HG03432 (cell line): Measurements from ENCODE around the gene HSPBAP1.
A peak's percentile ranks its signal among the peaks of the same experiment; 100 is the strongest.

Experiments
- ATAC-seq: cut with Tn5 transposase; IDR thresholded peaks from one replicate; pipeline ENCODE4 v1.9.1; 2021; ENCODE audit warnings: mild to moderate bottlenecking, moderate library complexity; ENCODE audit not compliant: unreplicated experiment

HSPBAP1 gene, protein sequence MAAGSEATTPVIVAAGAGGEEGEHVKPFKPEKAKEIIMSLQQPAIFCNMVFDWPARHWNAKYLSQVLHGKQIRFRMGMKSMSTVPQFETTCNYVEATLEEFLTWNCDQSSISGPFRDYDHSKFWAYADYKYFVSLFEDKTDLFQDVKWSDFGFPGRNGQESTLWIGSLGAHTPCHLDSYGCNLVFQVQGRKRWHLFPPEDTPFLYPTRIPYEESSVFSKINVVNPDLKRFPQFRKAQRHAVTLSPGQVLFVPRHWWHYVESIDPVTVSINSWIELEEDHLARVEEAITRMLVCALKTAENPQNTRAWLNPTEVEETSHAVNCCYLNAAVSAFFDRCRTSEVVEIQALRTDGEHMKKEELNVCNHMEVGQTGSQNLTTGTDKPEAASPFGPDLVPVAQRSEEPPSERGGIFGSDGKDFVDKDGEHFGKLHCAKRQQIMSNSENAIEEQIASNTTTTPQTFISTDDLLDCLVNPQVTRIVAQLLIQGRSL

DNA sequence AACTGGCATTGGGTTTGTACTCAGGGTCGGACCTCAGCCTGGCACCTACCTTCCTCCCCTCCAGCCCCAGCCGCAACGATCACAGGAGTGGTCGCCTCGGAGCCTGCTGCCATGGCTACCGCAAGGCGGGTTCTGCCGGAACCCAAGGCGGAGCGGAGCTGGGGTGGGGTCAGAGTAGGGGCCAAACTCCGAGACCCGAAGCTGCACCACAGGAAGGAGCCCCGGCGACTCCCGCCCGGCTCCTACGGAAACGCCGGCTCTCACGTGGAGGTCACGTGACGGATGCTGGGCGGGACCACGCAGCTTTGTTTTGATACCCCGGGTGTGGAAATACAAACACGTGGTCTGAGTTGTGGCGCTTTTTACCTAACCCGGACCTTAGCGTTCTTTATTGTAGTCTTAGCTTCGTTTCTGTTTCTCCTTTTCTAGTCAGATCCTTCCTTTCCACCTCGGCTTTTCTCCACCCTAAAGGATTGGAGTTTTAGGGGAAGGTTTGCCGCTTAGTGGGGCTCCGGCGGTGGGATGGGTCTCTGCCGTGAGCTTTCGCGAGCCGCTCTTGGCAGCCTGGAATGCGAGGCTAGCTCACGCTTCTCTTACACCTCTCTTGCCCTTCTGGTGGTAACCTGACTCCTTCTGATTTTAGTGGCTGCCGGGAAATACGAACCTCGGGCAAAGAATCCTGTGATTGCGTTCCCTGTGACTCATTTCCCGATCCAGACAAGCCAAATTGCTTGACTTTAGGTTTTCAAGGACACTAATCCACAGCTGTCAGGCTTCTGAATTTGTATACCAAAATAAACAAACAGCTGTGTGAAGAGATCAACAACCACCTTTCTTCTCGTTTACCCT is at the start of gene HSPBAP1:
Gene HSPBAP1, minus strand, starts transcription at position 264 of the 849 bp plus-strand sequence. Its CDS starts 151 bp downstream, at position 113.
- ATAC-seq: peak; percentile 70

DNA sequence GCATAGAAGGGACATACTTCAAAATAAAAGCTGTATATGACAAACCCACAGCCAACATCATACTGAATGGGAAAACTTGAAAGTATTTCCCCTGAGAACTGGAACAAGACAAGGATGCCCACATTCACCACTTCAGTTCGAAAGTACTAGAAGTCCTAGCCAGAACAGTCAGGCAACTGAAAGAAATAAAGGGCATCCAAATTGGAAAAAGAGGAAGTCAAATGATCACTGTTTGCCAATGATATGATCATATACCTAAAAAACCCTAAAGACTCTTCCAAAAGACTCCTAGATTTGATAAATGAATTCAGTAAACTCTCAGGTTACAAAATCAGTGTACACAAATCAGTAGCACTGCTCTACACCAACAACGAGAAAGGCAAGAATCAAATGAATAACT is 42.0 kb upstream of the HSPBAP1 start:
- no peak for ATAC-seq

DNA sequence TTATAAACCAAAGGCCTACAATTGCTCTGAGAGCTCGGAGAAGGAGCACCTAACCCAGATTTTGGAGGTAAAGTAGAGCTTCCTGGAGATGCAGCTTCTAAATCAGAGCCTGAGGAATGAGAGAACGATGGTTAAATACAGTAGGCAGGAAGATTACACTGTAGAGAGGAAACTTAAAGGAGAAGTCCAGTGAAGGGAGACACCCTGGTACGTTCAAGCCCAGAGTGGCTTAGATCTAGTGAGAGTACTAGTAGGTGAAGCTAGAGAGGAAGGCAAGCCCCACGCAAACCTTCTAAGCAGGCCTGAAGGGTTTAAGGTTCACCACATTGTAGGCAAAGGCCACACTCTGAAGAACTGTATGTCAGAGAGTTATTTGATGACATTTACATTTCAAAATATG is 34.6 kb upstream of the HSPBAP1 start:
- ATAC-seq: no peak

DNA sequence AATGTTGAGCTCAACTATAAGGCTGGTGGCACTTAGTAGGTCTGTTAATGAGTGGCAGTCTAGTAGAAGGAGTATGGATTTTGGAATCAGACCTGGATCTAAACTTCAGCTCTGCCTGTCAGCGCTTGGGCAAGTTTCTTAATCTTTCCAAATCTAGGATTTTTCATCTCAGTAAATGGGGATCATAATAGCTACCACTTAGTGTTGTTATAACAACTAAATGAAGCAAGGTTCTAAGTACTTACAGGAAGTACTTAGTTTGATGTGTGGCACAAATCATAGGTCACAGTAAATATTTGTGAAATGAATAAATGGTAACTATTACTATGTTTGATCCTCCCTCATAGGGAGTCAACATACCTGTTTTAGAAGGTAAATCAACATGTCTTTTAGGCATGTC is 32.6 kb upstream of the HSPBAP1 start:
- ATAC-seq: no peak

DNA sequence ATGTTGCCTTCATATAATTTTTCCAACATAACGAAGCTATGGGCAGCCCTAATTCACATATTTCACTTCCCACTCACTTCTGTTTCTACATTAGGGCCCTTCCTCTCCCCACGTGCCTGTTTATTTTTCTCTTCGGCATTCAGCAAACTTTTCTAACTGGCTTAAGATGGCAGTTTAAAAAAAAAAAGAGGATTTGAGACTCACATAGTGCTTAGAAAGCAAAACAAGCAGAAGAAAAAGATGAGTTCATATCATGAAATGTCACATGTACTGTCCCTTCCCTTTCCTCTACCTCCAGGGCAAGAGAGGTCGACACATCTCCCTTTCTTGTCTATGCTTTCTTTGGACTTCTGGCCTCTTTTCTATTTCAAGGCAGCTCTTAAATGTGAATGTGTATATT is 31.8 kb upstream of the HSPBAP1 start:
- ATAC-seq: no peak

DNA sequence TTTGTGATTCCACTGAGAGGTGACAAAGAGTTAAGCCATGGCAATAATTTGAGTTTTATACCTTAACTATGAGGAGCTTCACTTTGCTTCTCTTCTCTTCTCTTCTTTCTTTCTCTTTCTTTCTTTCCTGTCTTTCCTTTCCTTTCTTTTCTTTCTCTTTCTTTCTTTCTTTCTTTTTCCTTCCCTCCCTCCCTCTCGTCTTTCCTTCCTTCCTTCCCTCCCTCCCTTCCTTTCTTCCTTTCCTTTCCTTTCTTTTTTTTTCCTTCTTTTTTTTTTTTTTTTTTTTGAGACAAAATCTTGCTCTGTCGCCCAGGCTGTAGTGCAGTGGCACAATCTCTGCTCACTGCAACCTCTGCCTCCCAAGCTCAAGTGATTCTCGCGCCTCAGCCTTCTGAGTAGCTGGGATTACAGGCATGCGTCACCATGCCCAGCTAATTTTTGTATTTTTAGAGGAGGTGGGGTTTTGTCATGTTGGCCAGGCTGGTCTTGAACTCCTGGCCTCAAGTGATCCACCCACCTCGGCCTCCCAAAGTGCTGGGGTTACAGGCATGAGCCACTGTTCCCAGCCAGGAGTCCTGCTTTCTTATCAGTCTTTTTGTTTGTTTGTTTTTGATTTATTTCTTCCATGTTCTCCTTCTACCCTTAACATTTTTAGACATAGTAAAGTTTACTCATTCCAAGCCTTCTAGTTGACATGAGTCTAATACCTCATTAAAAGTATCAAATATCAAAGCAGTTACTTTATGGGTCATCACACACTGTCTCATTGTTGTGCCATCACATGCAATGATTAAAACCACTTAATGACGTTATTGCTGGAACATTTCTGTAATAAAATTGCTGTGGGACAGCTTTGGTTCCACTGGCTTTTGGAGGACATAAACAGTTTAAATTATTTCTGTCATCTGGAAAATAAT is 31.1 kb upstream of the HSPBAP1 start:
- ATAC-seq: no peak

DNA sequence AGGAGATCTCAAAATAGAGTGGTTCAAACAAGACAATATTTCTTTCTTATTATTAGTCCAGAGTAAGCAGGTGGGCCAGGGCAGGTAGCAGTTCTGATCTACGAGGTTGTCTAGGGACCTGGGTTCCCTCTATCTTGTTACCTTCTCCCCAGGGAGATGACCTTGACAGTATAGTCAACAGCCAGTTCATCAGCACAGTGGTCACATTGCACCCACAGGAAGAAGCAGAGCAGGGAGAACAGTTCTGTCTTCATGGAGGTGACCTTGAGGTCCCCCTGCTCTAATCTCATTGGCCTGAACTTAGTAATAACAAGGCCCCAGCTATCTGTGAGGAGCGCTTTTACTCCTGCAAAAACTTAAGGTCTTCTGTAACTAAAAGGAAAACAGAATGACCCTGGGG is 23.0 kb upstream of the HSPBAP1 start:
- ATAC-seq: no peak

DNA sequence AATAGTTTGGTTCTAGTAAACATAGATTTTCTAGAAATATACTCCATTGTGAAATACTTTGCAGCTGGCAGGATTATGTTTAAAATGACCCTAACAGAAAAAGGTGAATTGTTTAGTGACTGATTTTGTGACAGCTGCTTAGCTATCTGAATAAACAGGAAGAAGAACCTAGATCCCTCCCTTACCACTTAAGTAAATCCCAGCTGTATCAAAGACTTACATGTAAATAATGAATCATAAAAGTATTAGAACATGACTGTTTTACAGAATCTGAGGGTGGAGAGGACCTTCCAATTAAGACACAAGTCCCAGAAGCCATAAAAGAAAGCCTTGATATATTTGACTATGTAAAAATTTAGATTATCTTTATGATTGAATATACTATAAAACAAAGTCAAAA is 17.1 kb upstream of the HSPBAP1 start:
- no peak for ATAC-seq

DNA sequence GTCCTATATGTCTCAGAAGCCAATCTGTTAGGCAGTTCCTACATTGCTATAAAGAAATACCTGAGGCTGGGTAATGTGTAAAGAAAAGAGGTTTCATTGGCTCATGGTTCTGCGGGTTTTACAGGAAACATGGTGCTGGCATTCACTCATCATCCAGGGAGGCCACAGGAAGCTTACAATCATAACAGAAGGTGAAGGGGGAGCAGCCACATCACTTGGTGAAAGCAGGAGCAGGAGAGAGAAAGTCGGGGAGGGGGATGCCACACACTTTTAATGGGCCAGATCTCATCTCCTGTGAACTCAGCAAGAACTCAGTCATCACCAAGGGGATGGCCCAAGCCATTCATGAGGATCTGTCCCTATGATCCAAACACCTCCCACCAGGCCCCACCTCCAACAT is 10.3 kb upstream of the HSPBAP1 start:
- ATAC-seq: no peak

DNA sequence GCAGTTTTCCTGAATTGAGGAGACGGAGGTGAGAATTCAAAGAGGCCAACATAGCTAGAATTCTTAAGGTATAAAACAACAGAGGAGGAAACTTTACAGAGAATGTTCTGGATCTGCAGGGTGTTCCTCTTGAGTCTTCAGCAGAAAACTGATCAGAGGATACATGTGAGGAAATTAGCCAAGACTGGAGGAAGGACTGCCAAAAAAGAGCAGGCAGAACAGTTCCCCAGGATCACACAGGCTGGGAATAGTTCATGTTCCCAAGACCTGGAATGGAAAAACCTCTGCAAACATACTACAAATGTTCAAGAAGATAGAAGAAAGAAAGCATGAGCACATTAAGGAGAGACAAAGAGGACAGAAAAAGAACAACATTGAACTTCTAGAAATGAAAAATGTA is 8.7 kb upstream of the HSPBAP1 start:
- ATAC-seq: no peak

DNA sequence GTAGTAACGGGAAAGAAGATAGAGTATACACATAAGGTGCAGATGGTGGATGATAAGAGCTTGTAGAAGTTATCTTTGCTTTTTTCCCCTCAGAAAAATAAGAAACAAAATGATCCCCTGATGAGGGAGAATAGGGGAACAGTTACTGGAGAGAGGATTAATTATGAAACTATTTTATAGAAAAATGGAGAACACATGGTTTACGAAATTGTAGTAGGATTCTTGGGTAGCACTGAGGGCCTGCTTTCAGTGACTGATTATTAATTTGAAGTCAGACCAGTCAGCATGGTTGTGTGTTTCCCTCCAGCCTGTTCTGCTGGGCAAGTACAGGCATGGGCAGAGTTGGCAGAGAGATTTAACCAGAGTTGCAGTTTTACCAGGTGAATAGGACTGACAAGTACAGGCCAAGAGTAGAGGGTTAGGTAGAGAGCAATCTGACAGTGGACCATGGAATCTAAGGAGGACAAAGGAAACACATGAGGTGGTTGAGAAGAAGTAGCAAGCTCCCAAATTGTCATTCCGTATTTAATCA is 7.1 kb upstream of the HSPBAP1 start:
- ATAC-seq: no peak

DNA sequence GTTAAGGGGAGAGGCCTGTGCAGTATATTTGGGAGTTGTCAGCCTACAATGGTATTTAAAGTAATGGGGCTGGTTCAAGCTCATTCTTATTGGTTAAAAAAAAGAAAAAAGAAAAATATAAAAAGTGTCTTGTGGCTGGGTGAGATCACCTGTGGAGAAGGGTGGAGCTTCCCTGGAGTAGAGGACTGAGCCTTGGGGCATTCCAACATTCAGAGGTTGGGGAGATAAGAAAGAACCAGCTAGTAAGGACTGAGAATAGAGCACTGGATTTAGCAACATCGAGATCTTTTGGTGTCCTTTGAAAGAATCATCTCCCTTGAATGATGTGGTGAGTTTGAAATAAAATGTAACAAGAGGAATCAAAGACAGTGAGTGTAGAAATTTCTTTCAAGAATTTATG is 6.4 kb upstream of the HSPBAP1 start:
- no peak for ATAC-seq

DNA sequence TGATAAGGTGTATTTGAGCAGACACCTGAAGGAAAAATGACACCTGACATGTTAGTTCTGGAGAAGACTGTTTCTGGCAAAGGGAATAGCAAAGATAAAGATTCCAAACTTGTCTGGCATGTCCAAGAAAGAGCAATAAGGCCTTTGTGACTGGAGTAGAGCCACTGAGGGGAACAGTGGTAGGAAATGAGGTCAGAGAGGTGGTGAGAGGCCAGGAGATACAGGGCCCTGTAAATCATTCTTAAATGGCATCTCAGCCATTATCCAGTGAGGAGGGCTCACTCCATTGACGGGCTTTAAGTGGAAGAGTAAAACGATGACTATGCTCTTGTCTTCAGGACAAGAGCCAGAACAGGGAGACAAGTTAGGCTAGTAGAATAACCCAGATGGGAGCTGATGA is 5.7 kb upstream of the HSPBAP1 start:
- ATAC-seq: no peak

DNA sequence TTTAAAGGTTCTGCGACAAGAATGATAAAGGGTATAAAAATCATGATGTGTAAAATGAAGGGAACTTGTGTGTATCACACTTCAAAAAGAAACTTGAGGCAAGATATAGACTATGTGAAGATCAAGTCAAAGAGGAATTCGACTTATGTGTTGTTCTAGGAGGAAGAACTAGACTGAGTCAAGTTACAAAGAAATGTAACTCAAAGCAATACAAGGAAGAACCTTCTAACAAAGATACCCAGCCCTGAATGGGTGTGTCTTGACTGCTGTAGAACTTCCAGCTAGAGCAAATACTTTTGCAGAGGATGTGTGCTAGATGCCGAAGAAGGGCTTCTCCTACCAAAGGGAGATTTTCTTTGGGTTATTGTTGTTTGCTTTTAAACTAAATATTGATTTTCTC is 3.7 kb upstream of the HSPBAP1 start:
- ATAC-seq: no peak

DNA sequence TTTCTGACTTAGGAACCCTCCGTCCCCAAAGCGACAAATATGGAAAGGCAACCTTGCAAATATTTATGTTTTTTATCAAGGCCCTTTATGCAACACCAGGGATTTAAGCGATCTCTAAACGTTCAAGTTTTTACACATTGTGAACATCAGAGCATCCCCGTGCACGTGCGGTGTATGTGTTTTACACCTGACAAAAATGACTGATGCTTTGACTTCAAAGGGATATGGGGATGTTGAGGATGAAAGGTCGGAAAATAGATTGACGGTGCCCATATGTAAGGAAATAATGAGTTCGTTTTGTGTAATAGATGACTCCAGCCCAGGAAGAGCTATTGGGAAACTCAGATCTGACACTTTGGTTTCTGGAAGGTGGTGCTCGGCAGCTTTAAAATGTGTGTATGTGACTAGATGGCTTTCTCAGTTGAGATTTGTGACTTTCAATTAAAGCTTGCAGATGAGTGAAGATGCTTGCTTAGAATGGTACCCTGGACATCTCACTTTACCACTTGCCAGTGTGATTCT is 2.1 kb upstream of the HSPBAP1 start:
- ATAC-seq: no peak

DNA sequence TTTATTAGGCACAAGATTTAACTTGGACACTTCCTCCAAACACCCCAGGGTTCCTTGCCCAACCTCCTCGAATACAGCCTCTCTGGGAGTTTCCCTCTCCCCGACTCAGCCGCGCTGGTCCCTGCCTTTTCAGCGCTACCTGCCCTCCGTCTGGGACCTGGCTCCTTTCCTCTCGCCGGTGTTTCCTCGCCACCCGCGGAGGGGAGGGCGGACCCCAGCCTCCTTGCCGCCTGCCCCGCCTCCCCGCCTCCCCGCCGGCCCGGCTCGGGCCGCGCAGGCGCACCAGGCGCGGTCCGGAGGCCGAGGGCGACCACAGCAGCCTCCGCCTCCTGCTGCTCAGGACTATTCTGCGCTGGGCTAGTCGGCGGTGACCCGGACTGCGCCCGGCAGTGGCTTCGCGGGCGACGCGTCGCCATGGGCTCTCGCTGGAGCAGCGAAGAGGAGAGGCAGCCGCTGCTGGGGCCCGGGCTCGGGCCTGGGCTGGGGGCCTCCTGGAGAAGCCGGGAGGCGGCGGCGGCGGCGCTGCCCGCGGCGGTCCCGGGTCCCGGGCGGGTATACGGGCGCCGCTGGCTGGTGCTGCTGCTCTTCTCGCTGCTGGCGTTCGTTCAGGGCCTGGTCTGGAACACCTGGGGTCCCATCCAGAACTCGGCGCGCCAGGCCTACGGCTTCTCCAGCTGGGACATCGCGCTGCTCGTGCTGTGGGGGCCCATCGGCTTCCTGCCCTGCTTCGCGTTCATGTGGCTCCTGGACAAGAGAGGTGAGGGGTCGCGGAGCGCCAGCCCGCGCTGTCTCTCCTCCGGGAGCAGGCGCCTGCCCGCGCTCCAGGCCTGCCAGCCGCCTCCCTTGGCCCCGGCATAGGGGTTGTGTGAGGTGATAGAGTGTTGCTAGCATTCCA is 1.4 kb upstream of the HSPBAP1 start, which contains the start of gene SLC49A4:
Gene SLC49A4, plus strand, starts transcription at position 291 of the 895 bp plus-strand sequence. Its CDS starts 124 bp downstream, at position 415.
- ATAC-seq: peak; percentile 83

DNA sequence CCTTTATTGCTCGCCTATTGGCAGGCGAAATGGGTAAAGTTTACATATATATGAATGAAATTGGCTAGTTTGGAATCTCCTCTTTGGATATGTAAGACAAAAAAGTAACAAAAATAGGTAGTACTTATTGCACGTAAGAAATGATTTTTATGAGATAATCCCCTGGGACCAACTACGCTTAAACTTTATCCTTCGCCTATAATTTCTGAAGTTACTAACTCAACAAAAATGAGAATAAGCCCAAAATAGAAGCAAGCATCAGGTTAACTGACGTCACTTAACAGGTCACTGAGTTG is 800 bp upstream of the HSPBAP1 start:
- no peak for ATAC-seq

DNA sequence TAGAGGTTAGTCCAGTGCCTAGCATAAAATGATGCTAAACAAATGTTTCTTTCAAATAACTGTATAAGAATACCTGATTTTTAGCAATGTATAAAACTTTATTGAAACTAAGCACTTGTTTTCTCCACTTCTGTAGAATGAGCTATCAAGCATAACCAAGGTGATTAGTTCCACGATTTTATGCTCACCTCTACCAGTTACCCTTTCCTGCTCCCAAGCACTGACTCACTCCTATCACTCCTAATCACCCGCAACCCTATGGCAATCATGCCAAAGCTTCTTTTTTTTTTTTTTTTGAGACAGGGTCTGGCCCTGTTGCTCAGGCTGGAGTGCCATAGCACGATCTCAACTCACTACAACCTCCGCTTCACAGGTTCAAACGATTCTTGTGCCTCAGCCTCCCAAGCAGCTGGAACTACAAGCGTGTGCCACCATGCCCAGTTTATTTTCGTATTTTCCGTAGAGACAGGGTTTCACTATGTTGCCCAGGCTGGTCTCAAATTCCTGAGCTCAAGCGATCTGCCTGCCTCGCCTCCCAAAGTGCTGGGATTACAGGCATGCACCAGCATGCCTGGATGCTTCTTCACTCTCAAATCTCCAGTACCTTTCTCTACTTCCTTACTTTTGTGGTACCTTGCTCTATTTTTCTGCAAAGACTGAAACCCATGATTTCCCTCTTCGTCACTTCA is 3.9 kb downstream of the HSPBAP1 start:
- no peak for ATAC-seq

DNA sequence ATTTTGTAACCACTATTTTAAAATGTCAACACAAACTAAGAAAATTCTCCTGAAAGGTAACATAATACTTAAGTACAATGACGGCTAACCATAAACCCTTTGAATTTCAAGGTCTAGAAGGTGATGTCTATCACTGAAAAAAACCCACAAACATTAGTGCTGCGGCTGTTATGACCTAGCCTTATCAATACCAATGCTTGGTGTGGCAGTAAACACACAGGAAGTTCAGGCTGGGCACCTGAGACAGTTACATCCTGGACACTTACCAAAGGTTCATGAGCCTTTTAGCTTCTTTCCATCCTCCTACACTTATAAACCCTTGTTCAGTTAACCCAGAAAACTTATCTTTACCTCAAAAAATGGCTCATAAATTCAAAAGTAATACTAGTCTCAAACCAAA is 5.8 kb downstream of the HSPBAP1 start:
- no peak for ATAC-seq
